ENCODE data around the gene CAMK2D. TPM values are rescaled to one million over a fixed set of nuclear protein-coding genes. Genes with fewer than 3 reads are reported as not detected.

Gene CAMK2D
- total RNA-seq, 1 donor from 2014 or later = 19.7 TPM

DNA sequence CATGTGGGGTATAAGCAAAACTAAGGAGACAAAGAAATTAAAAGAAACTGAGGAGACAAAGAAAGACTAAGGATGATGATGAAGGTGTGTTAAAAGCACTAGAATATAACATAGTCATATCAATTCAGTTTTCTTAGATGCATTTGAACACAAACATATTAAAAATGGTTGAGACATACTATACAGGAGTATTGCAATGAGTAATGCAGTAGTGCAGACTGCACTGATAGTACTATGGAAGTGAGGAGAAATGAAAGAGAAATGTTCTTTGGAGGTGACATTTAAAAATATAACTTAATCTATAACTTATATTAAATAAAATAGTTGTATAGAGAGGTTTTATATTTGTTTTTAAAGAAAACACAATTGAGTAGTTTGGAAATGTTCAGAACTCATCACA, 279.2 kb downstream of the CAMK2D start:
- Mint-ChIP-seq H3K27me3 (ENCODE audit: unreplicated experiment) (no peaks in the 10 kb centered on the region), H3K4me3 (ENCODE audit: unreplicated experiment) (no peak overlapping the region), H3K9me3 (ENCODE audit: unreplicated experiment) (no peaks in the 10 kb centered on the region), H3K4me1 (ENCODE audit: unreplicated experiment) (no peaks in the 10 kb centered on the region), H3K27ac (ENCODE audit: unreplicated experiment) (no peak overlapping the region), H3K36me3 (ENCODE audit: low read depth, unreplicated experiment) (no peaks in the 10 kb centered on the region)
- no peak for DNase-seq (ENCODE audit: low spot score)
- TF ChIP-seq, protein P1, sequence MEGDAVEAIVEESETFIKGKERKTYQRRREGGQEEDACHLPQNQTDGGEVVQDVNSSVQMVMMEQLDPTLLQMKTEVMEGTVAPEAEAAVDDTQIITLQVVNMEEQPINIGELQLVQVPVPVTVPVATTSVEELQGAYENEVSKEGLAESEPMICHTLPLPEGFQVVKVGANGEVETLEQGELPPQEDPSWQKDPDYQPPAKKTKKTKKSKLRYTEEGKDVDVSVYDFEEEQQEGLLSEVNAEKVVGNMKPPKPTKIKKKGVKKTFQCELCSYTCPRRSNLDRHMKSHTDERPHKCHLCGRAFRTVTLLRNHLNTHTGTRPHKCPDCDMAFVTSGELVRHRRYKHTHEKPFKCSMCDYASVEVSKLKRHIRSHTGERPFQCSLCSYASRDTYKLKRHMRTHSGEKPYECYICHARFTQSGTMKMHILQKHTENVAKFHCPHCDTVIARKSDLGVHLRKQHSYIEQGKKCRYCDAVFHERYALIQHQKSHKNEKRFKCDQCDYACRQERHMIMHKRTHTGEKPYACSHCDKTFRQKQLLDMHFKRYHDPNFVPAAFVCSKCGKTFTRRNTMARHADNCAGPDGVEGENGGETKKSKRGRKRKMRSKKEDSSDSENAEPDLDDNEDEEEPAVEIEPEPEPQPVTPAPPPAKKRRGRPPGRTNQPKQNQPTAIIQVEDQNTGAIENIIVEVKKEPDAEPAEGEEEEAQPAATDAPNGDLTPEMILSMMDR (IDR thresholded peaks at IDR 0.05; ENCODE audit: unreplicated experiment) = no peak

DNA sequence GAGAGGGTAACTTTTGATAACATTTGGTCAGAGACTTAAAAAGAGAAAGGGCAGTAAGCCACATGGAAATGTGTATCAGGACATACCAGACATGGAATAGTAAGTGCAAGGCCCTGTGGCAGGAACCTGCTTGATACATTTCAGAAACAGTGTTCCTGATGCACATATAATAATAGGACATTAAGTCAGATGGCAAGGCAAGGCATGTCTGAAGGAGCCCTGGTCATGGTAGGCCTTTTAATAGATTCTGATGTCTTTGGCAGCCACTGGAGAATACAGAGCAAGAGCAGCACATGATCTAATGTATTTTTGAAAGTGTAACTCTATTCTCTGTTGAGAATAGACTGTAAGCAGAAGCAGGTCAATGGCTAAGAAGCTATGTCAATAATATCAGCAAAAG, 279.7 kb downstream of the CAMK2D start:
- H3K36me3 Mint-ChIP-seq (ENCODE audit: low read depth, unreplicated experiment) = peaks cover 3% of the 10 kb centered on the region
- no peak overlapping the region for H3K27ac Mint-ChIP-seq (ENCODE audit: unreplicated experiment)
- no peaks in the 10 kb centered on the region for H3K4me1 Mint-ChIP-seq (ENCODE audit: unreplicated experiment)
- no peaks in the 10 kb centered on the region for H3K27me3 Mint-ChIP-seq (ENCODE audit: unreplicated experiment)
- no peak overlapping the region for H3K4me3 Mint-ChIP-seq (ENCODE audit: unreplicated experiment)
- no peak for DNase-seq (ENCODE audit: low spot score)
- TF ChIP-seq, protein P1 (IDR thresholded peaks at IDR 0.05; ENCODE audit: unreplicated experiment) = no peak
- no peaks in the 10 kb centered on the region for H3K9me3 Mint-ChIP-seq (ENCODE audit: unreplicated experiment)

DNA sequence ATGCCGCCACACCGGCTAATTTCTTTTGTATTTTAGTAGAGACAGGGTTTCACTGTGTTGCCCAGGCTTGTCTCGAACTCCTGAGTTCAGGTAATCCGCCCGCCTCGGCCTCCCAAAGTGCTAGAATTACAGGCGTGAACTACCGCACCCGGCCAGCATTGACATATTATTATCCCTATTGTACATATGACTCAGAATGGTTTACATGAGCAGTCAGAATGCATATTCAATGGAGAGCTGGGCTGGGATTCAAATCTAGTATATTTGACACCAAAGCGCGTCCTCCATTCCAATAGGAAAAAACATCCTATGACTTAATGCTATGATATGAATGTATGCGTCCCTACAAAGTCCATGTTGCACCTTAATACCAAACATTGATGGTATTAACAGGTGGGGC, 281.4 kb downstream of the CAMK2D start:
- H3K4me3 Mint-ChIP-seq (ENCODE audit: unreplicated experiment) = no peak overlapping the region

DNA sequence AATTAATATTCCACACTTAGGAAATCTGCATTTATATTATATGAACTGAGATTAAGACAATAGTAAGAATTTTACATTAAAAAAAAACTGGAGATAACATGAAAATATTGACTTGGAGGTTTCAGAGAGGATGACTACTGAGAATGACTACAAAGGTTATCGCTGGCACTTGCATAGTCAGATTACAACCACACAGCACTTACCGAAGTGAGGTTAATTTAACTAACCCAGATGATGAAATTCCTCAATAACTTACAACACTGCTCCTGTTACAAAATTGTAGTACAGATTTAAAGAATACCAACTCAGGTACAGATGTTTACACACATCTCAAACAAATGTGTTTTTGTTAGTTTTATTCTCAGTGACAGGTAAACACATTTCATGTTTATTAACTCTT, 283.5 kb downstream of the CAMK2D start:
- Mint-ChIP-seq H3K27ac (ENCODE audit: unreplicated experiment) (no peak overlapping the region), H3K9me3 (ENCODE audit: unreplicated experiment) (no peaks in the 10 kb centered on the region), H3K4me3 (ENCODE audit: unreplicated experiment) (no peak overlapping the region), H3K4me1 (ENCODE audit: unreplicated experiment) (no peaks in the 10 kb centered on the region), H3K36me3 (ENCODE audit: low read depth, unreplicated experiment) (peaks cover 7% of the 10 kb centered on the region), H3K27me3 (ENCODE audit: unreplicated experiment) (no peaks in the 10 kb centered on the region)
- TF ChIP-seq, protein P1 (IDR thresholded peaks at IDR 0.05; ENCODE audit: unreplicated experiment) = no peak
- DNase-seq (ENCODE audit: low spot score) = no peak

More for the DNA sequence above, 281.4 kb downstream of the CAMK2D start:
- no peaks in the 10 kb centered on the region for H3K4me1 Mint-ChIP-seq (ENCODE audit: unreplicated experiment)
- TF ChIP-seq, protein P1 (IDR thresholded peaks at IDR 0.05; ENCODE audit: unreplicated experiment) = no peak
- H3K9me3 Mint-ChIP-seq (ENCODE audit: unreplicated experiment) = no peaks in the 10 kb centered on the region
- DNase-seq (ENCODE audit: low spot score) = no peak
- no peak overlapping the region for H3K27ac Mint-ChIP-seq (ENCODE audit: unreplicated experiment)
- H3K36me3 Mint-ChIP-seq (ENCODE audit: low read depth, unreplicated experiment) = peaks cover 7% of the 10 kb centered on the region
- H3K27me3 Mint-ChIP-seq (ENCODE audit: unreplicated experiment) = no peaks in the 10 kb centered on the region

DNA sequence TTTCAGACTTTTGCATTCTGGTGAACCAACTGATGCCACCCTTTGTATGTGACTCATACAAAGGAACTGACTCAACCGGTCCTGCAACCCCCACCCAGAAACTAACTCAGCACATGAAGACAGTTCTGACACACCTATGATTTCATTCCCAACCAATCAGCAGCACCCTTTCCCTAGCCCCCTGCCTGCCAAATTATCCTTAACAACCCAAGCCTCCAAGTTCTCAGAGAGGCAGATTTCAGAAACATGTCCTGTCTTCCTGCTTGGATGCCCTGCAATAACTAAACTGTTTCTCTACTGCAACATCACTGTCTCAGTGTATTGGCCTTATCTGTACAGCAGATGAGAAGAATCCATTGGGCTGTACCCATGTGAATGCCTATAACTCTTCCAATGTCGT, 284.7 kb downstream of the CAMK2D start:
- TF ChIP-seq, protein P1 (IDR thresholded peaks at IDR 0.05; ENCODE audit: unreplicated experiment) = no peak
- no peaks in the 10 kb centered on the region for H3K9me3 Mint-ChIP-seq (ENCODE audit: unreplicated experiment)
- DNase-seq (ENCODE audit: low spot score) = no peak
- no peaks in the 10 kb centered on the region for H3K27me3 Mint-ChIP-seq (ENCODE audit: unreplicated experiment)
- H3K36me3 Mint-ChIP-seq (ENCODE audit: low read depth, unreplicated experiment) = peaks cover 7% of the 10 kb centered on the region
- H3K4me3 Mint-ChIP-seq (ENCODE audit: unreplicated experiment) = peak overlapping the region; percentile 82
- no peak overlapping the region for H3K27ac Mint-ChIP-seq (ENCODE audit: unreplicated experiment)
- no peaks in the 10 kb centered on the region for H3K4me1 Mint-ChIP-seq (ENCODE audit: unreplicated experiment)

Data from endothelial cell (in vitro differentiated cells).